ENCODE results near the gene USP25. TPM values are rescaled to one million over a fixed set of nuclear protein-coding genes. Genes with fewer than 3 reads are reported as not detected.

USP25 gene
- total RNA-seq, 1 experiment from 2014 or later: 26.1 TPM

GRCh38 chr21:15706696-15707095 is 23.1 kb upstream of the USP25 start:
- CTCF ChIA-PET: no interaction called here
- POLR2A ChIA-PET: no interaction called here
- no peak overlapping the region for H3K27ac ChIP-seq (ENCODE audit: low read length)
- H3K9me3 ChIP-seq (ENCODE audit: control insufficient read depth, insufficient read depth, low read depth, low read length): no peaks in the 10 kb centered on the region
- in situ Hi-C loops (cut with HindIII; ENCODE audit: low pct_unique_long_range_greater_than_20kb, low sequenced_read_pairs): no loop called here
- intact Hi-C loops (cut with micrococcal nuclease; ENCODE audit: unreplicated experiment): no loop called here
- DNase-seq (ENCODE audit: low read depth, low spot score): no peak
- H3K4me3 ChIP-seq (ENCODE audit: low read depth in 2 of 2, low read length in 2 of 2): no peak overlapping the region
- no peak for ATAC-seq
- no peaks in the 10 kb centered on the region for H3K36me3 ChIP-seq (ENCODE audit: control insufficient read depth, insufficient read depth, low read length)
- no TSS peak for BruUV-seq (replicated peaks)
- TF ChIP-seq POLR2AphosphoS5 (IDR thresholded peaks at IDR 0.05; ENCODE audit: low read depth, low read length): no peak
- TF ChIP-seq TCF7L2 (IDR thresholded peaks at IDR 0.05; ENCODE audit: low read depth, low read length): no peak
- TF ChIP-seq CTCF (IDR thresholded peaks at IDR 0.05): no peak
- TF ChIP-seq REST (IDR thresholded peaks at IDR 0.05; ENCODE audit: insufficient read depth in 1 of 2, low read depth in 2 of 2, low read length in 1 of 2): no peak
- TF ChIP-seq SIN3A (IDR thresholded peaks at IDR 0.05; ENCODE audit: borderline replicate concordance, insufficient read depth, low read depth, low read length): no peak
- no peaks in the 10 kb centered on the region for H3K27me3 ChIP-seq (ENCODE audit: control insufficient read depth, insufficient read depth, low read length)
- H3K4me1 ChIP-seq (ENCODE audit: control insufficient read depth, insufficient read depth, low read length): no peaks in the 10 kb centered on the region

GRCh38 chr21:15713412-15713811 is 16.4 kb upstream of the USP25 start:
- no peak for TF ChIP-seq REST (IDR thresholded peaks at IDR 0.05; ENCODE audit: insufficient read depth in 1 of 2, low read depth in 2 of 2, low read length in 1 of 2)
- TF ChIP-seq CTCF (IDR thresholded peaks at IDR 0.05): no peak
- TF ChIP-seq TCF7L2 (IDR thresholded peaks at IDR 0.05; ENCODE audit: low read depth, low read length): no peak
- no peak for TF ChIP-seq SIN3A (IDR thresholded peaks at IDR 0.05; ENCODE audit: borderline replicate concordance, insufficient read depth, low read depth, low read length)
- no peak for TF ChIP-seq POLR2AphosphoS5 (IDR thresholded peaks at IDR 0.05; ENCODE audit: low read depth, low read length)
- ChIA-PET CTCF (no interaction called here), POLR2A (no interaction called here)
- no peak for ATAC-seq
- DNase-seq (ENCODE audit: low read depth, low spot score): no peak
- no peak overlapping the region for H3K4me3 ChIP-seq (ENCODE audit: low read depth in 2 of 2, low read length in 2 of 2)
- H3K27ac ChIP-seq (ENCODE audit: low read length): no peak overlapping the region
- H3K4me1 ChIP-seq (ENCODE audit: control insufficient read depth, insufficient read depth, low read length): no peaks in the 10 kb centered on the region
- H3K27me3 ChIP-seq (ENCODE audit: control insufficient read depth, insufficient read depth, low read length): no peaks in the 10 kb centered on the region
- H3K36me3 ChIP-seq (ENCODE audit: control insufficient read depth, insufficient read depth, low read length): no peaks in the 10 kb centered on the region
- BruUV-seq (replicated peaks): no TSS peak
- intact Hi-C loops (cut with micrococcal nuclease; ENCODE audit: unreplicated experiment) (no loop called here), in situ Hi-C loops (cut with HindIII; ENCODE audit: low pct_unique_long_range_greater_than_20kb, low sequenced_read_pairs) (no loop called here)
- H3K9me3 ChIP-seq (ENCODE audit: control insufficient read depth, insufficient read depth, low read depth, low read length): no peaks in the 10 kb centered on the region

All from Panc1 (cell line).